GM12875 (cell line): ENCODE measurements around the gene CARMIL1.

ENCODE experiments used
- H3K4me3 ChIP-seq: one replicate; pipeline ENCODE4 v1.5.1; 2011; ENCODE audit warnings: low read depth, low read length, control low read depth
- CTCF ChIP-seq: IDR thresholded peaks from 2 replicates; pipeline ENCODE4 v1.5.1; 2011; ENCODE audit warnings: low read depth, mild to moderate bottlenecking, control low read depth, inconsistent platforms, low read length, moderate library complexity, borderline replicate concordance; ENCODE audit not compliant: insufficient read depth

The CARMIL1 gene

GRCh38 chr6:25270559-25270958 lies 8.6 kb upstream of the CARMIL1 start:
- no peak for TF ChIP-seq CTCF

DNA sequence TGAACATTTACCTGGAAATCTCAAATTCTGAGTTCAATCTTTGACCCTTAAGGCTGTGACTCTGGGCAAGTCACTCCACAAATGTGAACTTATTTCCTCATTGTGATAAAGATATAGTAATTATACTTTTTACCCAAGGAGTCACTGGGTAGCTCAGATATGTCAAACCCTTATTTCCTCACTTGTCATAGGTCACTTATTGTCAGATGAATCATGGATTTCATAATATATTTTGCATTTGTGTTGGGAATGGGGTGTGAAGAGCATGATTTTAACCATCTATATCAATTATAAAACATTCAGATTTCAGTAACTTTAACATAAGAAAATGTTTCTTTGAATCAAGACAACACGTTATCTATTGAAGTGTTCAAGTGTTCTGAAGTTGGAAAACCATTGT lies 3.7 kb upstream of the CARMIL1 start:
- no peak for TF ChIP-seq CTCF
- H3K4me3 ChIP-seq: no peak overlapping the region

More at GRCh38 chr6:25270559-25270958, 8.6 kb upstream of the CARMIL1 start:
- H3K4me3 ChIP-seq: no peak overlapping the region

GRCh38 chr6:25277386-25277785 lies 1.8 kb upstream of the CARMIL1 start:
- TF ChIP-seq CTCF: no peak
- H3K4me3 ChIP-seq: no peak overlapping the region

DNA sequence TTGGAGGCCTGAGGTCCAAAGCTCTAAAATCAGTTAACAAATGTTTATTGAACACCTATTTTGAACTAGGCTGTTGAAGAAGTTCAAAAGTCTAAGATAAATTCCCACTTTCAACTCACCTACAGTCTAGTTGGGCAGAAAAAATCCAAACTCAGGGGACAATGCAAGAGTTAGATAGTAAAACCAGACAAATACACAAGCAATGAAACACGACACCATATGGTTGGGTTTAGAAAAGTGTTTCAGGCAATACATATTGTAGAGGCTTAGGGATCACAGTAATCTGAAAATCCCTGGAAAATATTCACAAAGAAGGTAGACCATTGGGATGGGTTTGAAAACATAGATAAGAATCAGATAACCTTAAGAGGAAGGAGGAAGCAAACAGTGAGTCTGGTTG lies 1.3 kb upstream of the CARMIL1 start:
- H3K4me3 ChIP-seq: no peak overlapping the region
- TF ChIP-seq CTCF: no peak

- peak overlapping the region; percentile 77 for H3K4me3 ChIP-seq
- TF ChIP-seq CTCF: no peak
Measured at GRCh38 chr6:25278261-25278913, 787 bp upstream of the CARMIL1 start.

DNA sequence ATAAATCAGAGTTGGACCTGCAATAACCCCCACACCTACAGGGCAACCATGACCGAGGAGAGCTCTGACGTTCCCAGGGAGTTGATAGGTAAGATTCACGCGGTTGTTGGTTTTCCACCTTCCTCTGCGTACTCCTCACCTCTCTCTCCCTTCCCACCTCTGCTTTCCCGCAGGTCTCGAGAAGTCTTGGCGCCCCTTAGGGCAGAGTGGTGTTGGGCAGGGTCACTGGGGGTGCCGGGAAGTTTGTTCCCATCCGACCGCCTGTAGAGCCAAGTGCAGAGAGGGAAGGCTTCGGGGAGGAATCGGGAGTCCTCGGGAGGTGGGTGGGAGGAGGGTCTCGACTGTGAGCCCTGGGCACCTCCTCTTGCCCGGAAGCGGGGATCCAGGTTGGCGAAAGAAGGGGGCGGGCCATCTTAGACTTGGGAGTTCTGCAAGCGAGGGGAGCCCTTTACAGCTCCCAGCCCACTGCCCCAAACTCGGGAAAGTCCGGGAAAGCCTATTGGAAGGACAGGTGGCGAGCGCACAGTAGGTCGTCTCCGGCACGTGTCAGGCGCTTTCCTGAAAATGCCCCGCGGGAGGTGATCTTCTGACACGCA lies 672 bp downstream of the CARMIL1 start:
- TF ChIP-seq CTCF: no peak
- H3K4me3 ChIP-seq: peak overlapping the region; percentile 77
